Heart right ventricle (tissue), 16 donors: ENCODE results near the gene WDR87. TPM values are rescaled to one million over a fixed set of nuclear protein-coding genes. Genes with fewer than 3 reads are reported as not detected.

Source experiments
- ATAC-seq, 8 donors: fragments of 200-7000 bp; cut with Tn5 transposase; one replicate each; pipeline ENCODE4 v1.9.1; 2020; ENCODE audit warnings: mild to moderate bottlenecking in 8 of 8, moderate library complexity in 8 of 8, moderate number of reproducible peaks in 1 of 8
- DNase-seq, 2 donors: peaks; one replicate each; pipeline ENCODE4 v3.0.0-alpha.2; 2020
- H3K27ac ChIP-seq, 10 donors: fragments of 200-600 bp; sonication (generic) in 2 of 10; one replicate each; pipeline versions ENCODE4 v1.5.0 to v1.8.0; 2020 to 2022; ENCODE audit warnings: mild to moderate bottlenecking in 3 of 10
- H3K27me3 ChIP-seq, 7 donors: fragments of 200-600 bp; one replicate each; pipeline ENCODE4 v1.8.0; 2021 to 2022; ENCODE audit warnings: mild to moderate bottlenecking in 2 of 7
- H3K36me3 ChIP-seq, 9 donors: fragments of 200-600 bp; sonication (generic) in 1 of 9; one replicate each; pipeline versions ENCODE4 v1.5.0 to v1.8.0; 2020 to 2022; ENCODE audit warnings: mild to moderate bottlenecking in 2 of 9
- H3K4me1 ChIP-seq, 9 donors: fragments of 200-600 bp; sonication (generic) in 1 of 9; one replicate each; pipeline versions ENCODE4 v1.5.0 to v1.8.0; 2020 to 2022; ENCODE audit warnings: mild to moderate bottlenecking in 4 of 9
- H3K4me3 ChIP-seq, 10 donors: fragments of 200-600 bp; sonication (generic) in 2 of 10; one replicate each; pipeline versions ENCODE4 v1.5.0 to v1.8.0; 2020 to 2022; ENCODE audit warnings: mild to moderate bottlenecking in 7 of 10, moderate library complexity in 2 of 10
- H3K9me3 ChIP-seq, 11 donors: fragments of 200-600 bp in 10 of 11; sonication (generic) in 2 of 11; one replicate each; pipeline versions ENCODE4 v1.5.0 to v1.8.0; 2013 to 2022; ENCODE audit warnings: mild to moderate bottlenecking in 2 of 11, control low read depth in 1 of 11, moderate library complexity in 1 of 11
- CTCF ChIP-seq, 9 donors: fragments of 200-600 bp; sonication (generic) in 2 of 9; IDR thresholded peaks; one replicate each; pipeline versions ENCODE4 v1.5.0 to v1.8.0; 2021 to 2022; ENCODE audit warnings: antibody characterized with exemption in 9 of 9, mild to moderate bottlenecking in 5 of 9, moderate library complexity in 1 of 9
- WGBS, 2 donors: extraction: QIAGEN DNeasy Blood & Tissue Kit; methylation state at CpG; one replicate each; pipeline ENCODE4 v1.1.7; 2013; ENCODE audit warnings: inconsistent platforms in 1 of 2; 5-methylcytosine and 5-hydroxymethylcytosine counted together
- intact Hi-C, 10 donors: fragments of 100-400 bp; cut with DNase I; formaldehyde crosslinking; loops; one replicate each; pipeline versions ENCODE4 v1.11.1 to v1.14.2; 2022
- polyA plus RNA-seq, 2 donors: library from polyadenylated mRNA; stranded (reverse); fragments of 200-250 nt; gene quantifications; one replicate each; pipeline ENCODE4 v1.2.3, GENCODE V29; 2013
- total RNA-seq, 10 donors: library from RNA; stranded (reverse); fragmentation: NEBNext Ultra II Directional in 3 of 10; extraction: Animal tissue kit (Norgen Biotek cat#: 25700) in 3 of 10; gene quantifications; one replicate each; pipeline versions ENCODE4 v1.2.1 to v1.2.4, GENCODE V29; 2021 to 2023
- donor health status: Arrhythmogenic right ventricular cardiomyopathy.
- donor health status: ischemic (EF 13 %, LVEDD 7.1; RV severe dilation, severe dysfunction).
- donor health status: healthy with polysubstance abuse.
- donor health status: DM: no; HTN: yes; CAD: no.
- donor health status: DM: no; HTN: no; CAD: no.
- donor health status: ischemic (EF 25% LVEDD 6.9; RV normal size, moderate dysfunction).
- donor health status: ischemic (EF 25% LVEDD 5.7; RV mildly dilated, moderate dysfunction).
- donor health status: healthy.
- donor health status: DM: yes; HTN: yes; CAD: no.
- donor health status: Ischemic cardiomyopathy.
- donor health status: ischemic (EF 35%, LVEDD 5.7; RV mildly dilated, moderate dysfunction).
- donor health status: nonischemic (EF 11% LVEDD 7.7; RV severe dilation, severe dysfunction).
- donor health status: DM: yes; HTN: yes; CAD: no.
- donor health status: PGD.
- donor health status: ischemic (EF 29% LVEDD 5.4; RV normal size, mild dysfunction).
- donor health status: nonischemic (EF 23%, LVEDD 6.1; RV moderate dilation, normal function).

WDR87 gene
- total and polyA plus RNA-seq, 12 donors: 0.04 TPM; not detected in 11

DNA sequence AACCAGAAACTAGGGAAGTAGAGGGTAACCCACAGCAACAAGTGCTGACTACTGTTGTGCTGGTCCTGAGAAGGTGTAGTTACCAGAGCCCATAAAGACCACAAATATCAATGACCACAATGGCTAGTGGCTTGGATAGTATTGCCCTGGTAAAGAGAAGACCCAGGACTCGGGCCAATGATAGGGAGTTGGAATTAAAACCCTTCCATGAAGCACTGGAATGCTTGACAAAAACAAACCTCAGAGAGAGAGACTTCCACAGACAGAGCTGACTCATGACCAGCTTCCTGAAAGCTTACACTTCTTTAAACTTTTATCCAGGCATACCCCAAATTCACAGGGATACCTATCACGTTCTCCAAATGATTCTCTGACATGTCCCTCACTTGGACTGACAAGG is 60.5 kb downstream of the WDR87 start:
- Histone ChIP-seq H3K9me3 (peaks cover 0 to 4% (median 0%) of the 10 kb centered on the region in 11 donors), H3K4me1 (no peaks in the 10 kb centered on the region), H3K27ac (no peak overlapping the region), H3K36me3 (no peaks in the 10 kb centered on the region), H3K4me3 (no peak overlapping the region), H3K27me3 (no peaks in the 10 kb centered on the region)
- no peak for TF ChIP-seq CTCF (IDR thresholded peaks at IDR 0.05)
- ATAC-seq (no peak), DNase-seq (no peak)
- intact Hi-C loops: no loop called here
- 57 to 65% methylated on average over 2 of the region's 2 CpGs for WGBS, 2 donors

Other genes starting within 250 kb of the WDR87 start
- gene ZNF607, start 186.8 kb downstream of the WDR87 start, total RNA-seq: 1 to 10 TPM; 3.0 to 8.4 (median 6.1) TPM
- 1 to 10 TPM; 2.0 to 2.3 TPM for gene ZNF607, start 186.8 kb downstream of the WDR87 start, polyA plus RNA-seq
- gene ZNF573, start 127.0 kb downstream of the WDR87 start, total RNA-seq: 10 to 100 TPM in 6 of 10 donors, 1 to 10 TPM in 4; 6.9 to 14.1 (median 10.4) TPM
- gene ZNF573, start 127.0 kb downstream of the WDR87 start, polyA plus RNA-seq: 1 to 10 TPM in 1 of 2 donors, under 1 TPM in 1; 0.99 to 1.3 TPM
- gene SIPA1L3, start 614 bp upstream of the WDR87 start, total RNA-seq: 10 to 100 TPM in 8 of 10 donors, 1 to 10 TPM in 2; 5.2 to 24.2 (median 12.7) TPM
- gene SIPA1L3, start 614 bp upstream of the WDR87 start, polyA plus RNA-seq: 1 to 10 TPM; 2.8 to 8.4 TPM